K562 (cell line): ENCODE measurements around the gene FSCN2. TPM values are rescaled to one million over a fixed set of nuclear protein-coding genes. Genes with fewer than 3 reads are reported as not detected.

Source experiments
- ATAC-seq: fragments of 200-7000 bp; cut with Tn5 transposase; 3 replicates; pipeline ENCODE4 v1.9.1; 2020; ENCODE audit warnings: moderate library complexity
- BruUV-seq: library from RNA; stranded (reverse); fragments of 400-500 nt; replicated peaks from 2 replicates; lab custom pipeline; 2021; lab: Mats Ljungman, UMichigan
- CTCF ChIA-PET: fragments of 300-600 bp; formaldehyde crosslinking; extraction: SDS; loops from one replicate; lab custom pipeline; 2021; ENCODE audit warnings: low intra/inter-chr PET ratio; lab: Yijun Ruan, JAX
- POLR2A ChIA-PET: fragments of 300-600, 350-650 bp; sonication (Branson Sonifier 250); formaldehyde crosslinking; extraction: SDS; loops from one replicate; lab custom pipeline; 2021; ENCODE audit warnings: antibody characterized with exemption, inconsistent platforms; lab: Yijun Ruan, JAX
- DNase-seq, 4 experiments: peaks; one replicate each; pipeline versions ENCODE4 v3.0.0 to v3.0.0-alpha.2; 2011 to 2018; ENCODE audit warnings: low spot score in 3 of 4, mixed read lengths in 3 of 4; ENCODE audit errors: extremely low read depth in 1 of 4
- FAIRE-seq: peaks from 2 replicates; lab custom pipeline; 2011; peaks lifted over from hg19 to GRCh38; lab: Jason Lieb, UNC
- H2AFZ ChIP-seq: 2 replicates; pipeline ENCODE4 v1.6.0; 2011; ENCODE audit warnings: low read depth, low read length, control low read depth, inconsistent platforms
- H3K27ac ChIP-seq: fragments of 200-600 bp; 3 replicates; pipeline ENCODE4 v1.8.0; 2011; ENCODE audit warnings: low read depth, mild to moderate bottlenecking, control low read depth, inconsistent platforms, low read length, moderate library complexity, mixed read lengths; ENCODE audit errors: extremely low read depth
- H3K27me3 ChIP-seq, 2 experiments: fragments of 300-600 bp in 1 of 2; 2 replicates in 1 of 2; 3 replicates in 1 of 2; pipeline versions ENCODE4 v1.6.0 to v1.8.0; 2011; ENCODE audit warnings: inconsistent platforms in 2 of 2, low read length in 2 of 2, mild to moderate bottlenecking in 1 of 2, mixed read lengths in 1 of 2, moderate library complexity in 1 of 2; ENCODE audit not compliant: control insufficient read depth in 2 of 2, insufficient read depth in 2 of 2
- H3K36me3 ChIP-seq: fragments of 300-600 bp; 3 replicates; pipeline ENCODE4 v1.8.0; 2011; ENCODE audit warnings: mild to moderate bottlenecking, low read length, inconsistent platforms; ENCODE audit not compliant: control insufficient read depth, insufficient read depth
- H3K4me1 ChIP-seq, 2 experiments: fragments of 200-600 bp in 1 of 2; replicated peaks in 1 of 2; 2 replicates in 1 of 2; 3 replicates in 1 of 2; pipeline versions ENCODE4 v1.5.1 to v1.8.0; 2011; ENCODE audit warnings: inconsistent platforms in 2 of 2, low read length in 2 of 2, mild to moderate bottlenecking in 1 of 2, mixed read lengths in 1 of 2, moderate library complexity in 1 of 2; ENCODE audit not compliant: control insufficient read depth in 2 of 2, insufficient read depth in 2 of 2
- H3K4me2 ChIP-seq: 2 replicates; pipeline ENCODE4 v1.6.1; 2011; ENCODE audit warnings: low read length, control low read depth, inconsistent platforms, mixed read lengths; ENCODE audit not compliant: insufficient read depth
- H3K4me3 ChIP-seq: fragments of 200-600 bp; sonication (generic), shearing (Covaris generic); 2 replicates; pipeline ENCODE4 v1.5.1; 2016; ENCODE audit warnings: control low read depth, inconsistent platforms
- H3K79me2 ChIP-seq: fragments of 200-600 bp; 3 replicates; pipeline ENCODE4 v1.8.0; 2011; ENCODE audit warnings: low read length, inconsistent platforms; ENCODE audit not compliant: control insufficient read depth, insufficient read depth
- H3K9ac ChIP-seq, 2 experiments: 2 replicates each; pipeline versions ENCODE4 v1.6.0 to v1.6.1; 2011; ENCODE audit warnings: low read depth in 2 of 2, low read length in 2 of 2, control low read depth in 1 of 2, inconsistent platforms in 1 of 2, mild to moderate bottlenecking in 1 of 2, mixed read lengths in 1 of 2; ENCODE audit not compliant: insufficient read depth in 1 of 2
- H3K9me1 ChIP-seq: one replicate; pipeline ENCODE4 v1.6.0; 2011; ENCODE audit warnings: inconsistent platforms, mild to moderate bottlenecking, low read length, moderate library complexity; ENCODE audit not compliant: control insufficient read depth, insufficient read depth
- H3K9me3 ChIP-seq: replicated peaks from 2 replicates; pipeline ENCODE4 v1.5.1; 2011; ENCODE audit warnings: low read depth, low read length, inconsistent platforms; ENCODE audit not compliant: control insufficient read depth, insufficient read depth
- H4K20me1 ChIP-seq: replicated peaks from 2 replicates; pipeline ENCODE4 v1.6.1; 2011; ENCODE audit warnings: low read length, inconsistent platforms, mixed read lengths; ENCODE audit not compliant: control insufficient read depth, insufficient read depth
- ADNP ChIP-seq: fragments of 200-800 bp; sonication (Bioruptor generic); IDR thresholded peaks from 2 replicates; pipeline ENCODE4 v1.6.1; 2016; ENCODE audit warnings: missing genetic modification characterization, missing compliant biosample characterization
- CCNT2 ChIP-seq: IDR thresholded peaks from 2 replicates; pipeline ENCODE4 v1.6.1; 2011; ENCODE audit warnings: borderline replicate concordance, low read depth, mild to moderate bottlenecking, moderate library complexity, mixed read lengths, low read length; ENCODE audit not compliant: insufficient read length; ENCODE audit errors: extremely low read depth
- CEBPG ChIP-seq, 3 experiments: fragments of 200-800 bp in 1 of 3; sonication (Bioruptor generic) in 1 of 3; sonication (generic) in 1 of 3; formaldehyde crosslinking in 1 of 3; IDR thresholded peaks in 2 of 3; conservative IDR thresholded peaks in 1 of 3; 2 replicates each; pipeline versions ENCODE4 v1.6.1 to v1.8.0; 2016 to 2022; ENCODE audit warnings: missing compliant biosample characterization in 2 of 3, missing genetic modification characterization in 2 of 3, mild to moderate bottlenecking in 1 of 3, missing genetic modification reagents in 1 of 3
- CREM ChIP-seq: IDR thresholded peaks from 2 replicates; pipeline ENCODE4 v1.6.1; 2014; ENCODE audit warnings: antibody characterized with exemption, low read depth
- GATAD2A ChIP-seq: fragments of 450-650 bp; IDR thresholded peaks from 2 replicates; pipeline ENCODE4 v1.6.1; 2017
- GTF2E2 ChIP-seq: fragments of 200-800 bp; sonication (Bioruptor generic); IDR thresholded peaks from 2 replicates; pipeline ENCODE4 v1.6.1; 2016; ENCODE audit warnings: missing genetic modification characterization, missing compliant biosample characterization
- HDAC6 ChIP-seq: IDR thresholded peaks from 2 replicates; pipeline ENCODE4 v1.6.1; 2012; ENCODE audit warnings: low read depth, mild to moderate bottlenecking, control low read depth, inconsistent platforms, low read length, moderate library complexity
- HOXB6 ChIP-seq: fragments of 250-450 bp; sonication (Bioruptor Pico); IDR thresholded peaks from 2 replicates; pipeline ENCODE4 v1.5.1; 2022; ENCODE audit warnings: mild to moderate bottlenecking, borderline replicate concordance
- KDM5B ChIP-seq: fragments of 200-600 bp; sonication (generic); IDR thresholded peaks from 2 replicates; pipeline ENCODE4 v1.6.1; 2012; ENCODE audit warnings: low read depth, mild to moderate bottlenecking, moderate library complexity, low read length, control low read depth, inconsistent platforms; ENCODE audit not compliant: insufficient replicate concordance
- NCOR1 ChIP-seq: fragments of 450-650 bp; IDR thresholded peaks from 2 replicates; pipeline ENCODE4 v1.6.1; 2016; ENCODE audit warnings: mild to moderate bottlenecking, moderate library complexity
- NFRKB ChIP-seq: fragments of 450-650 bp; IDR thresholded peaks from 2 replicates; pipeline ENCODE4 v1.6.1; 2016; ENCODE audit warnings: low read depth
- POLR3G ChIP-seq: IDR thresholded peaks from 2 replicates; pipeline ENCODE4 v1.6.1; 2011; ENCODE audit not compliant: insufficient read length, insufficient replicate concordance; ENCODE audit errors: extremely low read depth
- SAFB ChIP-seq: fragments of 200-400 bp; formaldehyde crosslinking; IDR thresholded peaks from 2 replicates; pipeline ENCODE4 v1.6.1; 2017; ENCODE audit warnings: low read depth, low read length, borderline replicate concordance
- SIN3A ChIP-seq, 2 experiments: fragments of 150-350 bp in 1 of 2; IDR thresholded peaks; 2 replicates each; pipeline ENCODE4 v1.6.1; 2011 to 2016; ENCODE audit warnings: borderline replicate concordance in 2 of 2, low read depth in 2 of 2, low read length in 2 of 2, mild to moderate bottlenecking in 2 of 2, moderate library complexity in 2 of 2; ENCODE audit not compliant: control insufficient read depth in 1 of 2
- SRSF7 ChIP-seq: fragments of 200-400 bp; formaldehyde crosslinking; optimal IDR thresholded peaks from 2 replicates; pipeline ENCODE3; 2017; ENCODE audit warnings: mild to moderate bottlenecking, low read depth, low read length
- ZBTB7A ChIP-seq: IDR thresholded peaks from 2 replicates; pipeline ENCODE4 v1.6.1; 2011; ENCODE audit warnings: low read depth, mild to moderate bottlenecking, low read length, moderate library complexity, borderline replicate concordance; ENCODE audit not compliant: control insufficient read depth
- ZZZ3 ChIP-seq: fragments of 450-650 bp; IDR thresholded peaks from 2 replicates; pipeline ENCODE4 v1.6.1; 2016; ENCODE audit warnings: antibody characterized with exemption, mild to moderate bottlenecking, moderate library complexity
- WGBS: fragments of 100-300 bp; shearing (Covaris generic); methylation state at CpG from one replicate; pipeline ENCODE4 v1.1.6; 2016; ENCODE audit warnings: low coverage, mixed read lengths; ENCODE audit not compliant: insufficient coverage; ENCODE audit errors: missing lambda C conversion rate; 5-methylcytosine and 5-hydroxymethylcytosine counted together
- in situ Hi-C: fragments of 300-500 bp; cut with MboI; formaldehyde crosslinking; loops from 4 replicates; pipeline ENCODE4 v1.15.0; 2018; ENCODE audit warnings: inconsistent platforms, mixed read lengths
- intact Hi-C: fragments of 100-400 bp; cut with micrococcal nuclease; formaldehyde crosslinking; loops from 2 replicates; pipeline ENCODE4 v1.14.2; 2022
- polyA plus RNA-seq, 8 experiments: library from polyadenylated mRNA; depleted of rRNA in 4 of 8; stranded (reverse) in 5 of 8; unstranded in 3 of 8; fragments of >200 nt; fragmentation: Nextera tagmentation in 2 of 8; fragmentation: Illumina TruSeq in 1 of 8; extraction: Ambion mirVana in 2 of 8; extraction: Trizol in 1 of 8; gene quantifications; 2 replicates each; pipeline versions ENCODE4 v1.2.1 to v1.2.3, GENCODE V29; 2011 to 2014; ENCODE audit warnings: inconsistent platforms in 1 of 8, missing spikeins in 1 of 8
- total RNA-seq, 7 experiments: library from RNA; depleted of rRNA in 6 of 7; stranded (reverse); fragments of >200 nt in 6 of 7; fragmentation: Illumina TruSeq in 2 of 7; extraction: Trizol in 2 of 7; gene quantifications; 2 replicates each; pipeline versions ENCODE4 v1.2.1 to v1.2.3, GENCODE V29; 2011 to 2021; ENCODE audit warnings: low replicate concordance in 1 of 7
- TF ChIP-seq, protein P1 (sequence below), 2 experiments: IDR thresholded peaks; 2 replicates each; pipeline ENCODE4 v1.6.1; 2012; ENCODE audit warnings: improper control_type of control experiment in 2 of 2, low read depth in 2 of 2, low read length in 2 of 2, borderline replicate concordance in 1 of 2

FSCN2 gene
- total and polyA plus RNA-seq, 9 of the 15 experiments (the other 6 are each of a cell fraction or from before 2014, with no cell fraction given), result 0.08 TPM; not detected in 8

DNA sequence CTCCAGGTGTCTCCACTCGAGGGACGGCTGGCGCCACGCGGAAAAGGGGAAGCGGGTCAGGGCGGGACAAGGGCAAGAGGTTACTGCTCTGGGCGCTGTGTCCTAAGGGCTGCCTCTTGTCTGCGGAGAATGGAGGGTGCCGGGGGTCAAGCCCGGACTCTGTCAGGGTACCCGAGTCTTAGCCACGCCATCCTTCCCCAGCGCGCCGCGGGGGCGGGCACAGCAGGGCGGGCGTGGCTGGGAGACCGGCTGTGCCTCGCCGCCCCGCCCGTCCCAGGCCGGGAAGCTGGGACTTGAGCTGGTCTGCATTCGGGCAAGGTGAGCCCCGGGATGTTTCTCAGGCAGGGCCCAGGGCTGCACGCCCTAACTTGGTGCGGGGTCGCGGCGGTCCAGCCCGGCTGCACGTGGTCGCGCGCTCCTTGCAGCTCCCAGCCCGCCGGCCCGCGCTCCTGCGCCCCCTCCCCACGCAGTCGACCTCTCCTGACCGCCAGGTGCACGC is 9.3 kb upstream of the FSCN2 start:
- Histone ChIP-seq H3K9me3 (no peaks in the 10 kb centered on the region), H3K4me2 (peak overlapping the region; percentile 74), H2AFZ (peak overlapping the region; percentile 88), H3K9ac (peak overlapping the region; percentile 74 to 89; a peak in 3 of 4 replicates), H3K27ac (peak overlapping the region; percentile 67; the same call in 2 of the 3 replicates), H4K20me1 (no peaks in the 10 kb centered on the region), H3K4me1 (peaks cover 5 to 71% of the 10 kb centered on the region in 2 experiments; a peak in 4 of 5 replicates), H3K9me1 (no peaks in the 10 kb centered on the region), H3K4me3 (peak overlapping the region; percentile 46), H3K27me3 (no peaks in the 10 kb centered on the region), H3K79me2 (no peaks in the 10 kb centered on the region), H3K36me3 (no peaks in the 10 kb centered on the region)
- CTCF ChIA-PET, result interaction anchor here (0.8 kb wide), 1 partner anchor 34 kb away, joined by 5 read pairs; no protein-coding TSS in a partner anchor
- no peak for FAIRE-seq
- WGBS, result 8% methylated on average over 20 of the region's 47 CpGs
- peak; percentile 70 for ATAC-seq
- intact Hi-C loops (no loop called here), in situ Hi-C loops (no loop called here)
- DNase-seq, result peak; percentile 60 to 69 (median 64)
- no TSS peak for BruUV-seq
- POLR2A ChIA-PET, result interaction anchor here (0.5 to 2.3 kb wide), 12 partner anchors 8 to 1128 kb away, joined by 3 to 12 read pairs (median 3); partner anchors contain the start of gene FAAP100
- TF ChIP-seq SIN3A (IDR thresholded peaks at IDR 0.05; ENCODE audit: borderline replicate concordance in 2 of 2, control insufficient read depth in 1 of 2, low read depth in 2 of 2, low read length in 2 of 2) (0 out of 4 replicates have a peak, but pooled peaks of 1 of the 2 experiments have one; percentile 10), GTF2E2 (no peak), CREM (peak; percentile 14; the same call in 1 of the 2 replicates), ZZZ3 (no peak), HDAC6 (no peak), POLR3G (no peak), NFRKB (no peak), GATAD2A (no peak), NCOR1 (no peak), ZBTB7A (peak; percentile 17; the same call in 1 of the 2 replicates), HOXB6 (no peak), ADNP (tag) (no peak), KDM5B (no peak), CEBPG (CRISPR knock-in tag; IDR thresholded peaks at IDR 0.05) (no peak), CEBPG (tag; conservative IDR thresholded peaks at IDR 0.05 in 1 of 2, IDR thresholded peaks at IDR 0.05 in 1 of 2) (no peak), SRSF7 (no peak), CCNT2 (peak; percentile 49), SAFB (peak; percentile 41; the same call in 1 of the 2 replicates)
- TF ChIP-seq, protein P1, sequence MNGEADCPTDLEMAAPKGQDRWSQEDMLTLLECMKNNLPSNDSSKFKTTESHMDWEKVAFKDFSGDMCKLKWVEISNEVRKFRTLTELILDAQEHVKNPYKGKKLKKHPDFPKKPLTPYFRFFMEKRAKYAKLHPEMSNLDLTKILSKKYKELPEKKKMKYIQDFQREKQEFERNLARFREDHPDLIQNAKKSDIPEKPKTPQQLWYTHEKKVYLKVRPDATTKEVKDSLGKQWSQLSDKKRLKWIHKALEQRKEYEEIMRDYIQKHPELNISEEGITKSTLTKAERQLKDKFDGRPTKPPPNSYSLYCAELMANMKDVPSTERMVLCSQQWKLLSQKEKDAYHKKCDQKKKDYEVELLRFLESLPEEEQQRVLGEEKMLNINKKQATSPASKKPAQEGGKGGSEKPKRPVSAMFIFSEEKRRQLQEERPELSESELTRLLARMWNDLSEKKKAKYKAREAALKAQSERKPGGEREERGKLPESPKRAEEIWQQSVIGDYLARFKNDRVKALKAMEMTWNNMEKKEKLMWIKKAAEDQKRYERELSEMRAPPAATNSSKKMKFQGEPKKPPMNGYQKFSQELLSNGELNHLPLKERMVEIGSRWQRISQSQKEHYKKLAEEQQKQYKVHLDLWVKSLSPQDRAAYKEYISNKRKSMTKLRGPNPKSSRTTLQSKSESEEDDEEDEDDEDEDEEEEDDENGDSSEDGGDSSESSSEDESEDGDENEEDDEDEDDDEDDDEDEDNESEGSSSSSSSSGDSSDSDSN (IDR thresholded peaks at IDR 0.05; ENCODE audit: borderline replicate concordance in 1 of 2, low read depth in 2 of 2, low read length in 2 of 2), result no peak
